NCI-H1105 (cell line): ENCODE data around the gene DAB2IP.

Experiments
- DNase-seq: peaks from one replicate; lab custom pipeline; 2025; lab: John Stamatoyannopoulos, UW

The DAB2IP gene

GRCh38 chr9:121818016-121818661 lies 166.7 kb downstream of the DAB2IP start:
- DNase-seq = no peak

- DNase-seq = no peak
Observed at GRCh38 chr9:121818841-121819427, 167.5 kb downstream of the DAB2IP start.

GRCh38 chr9:121819428-121820231 lies 168.2 kb downstream of the DAB2IP start:
- no peak for DNase-seq

- no peak for DNase-seq
Observed at GRCh38 chr9:121820286-121821005, 169.0 kb downstream of the DAB2IP start.

GRCh38 chr9:121821326-121821725 lies 169.9 kb downstream of the DAB2IP start:
- DNase-seq = no peak

- no peak for DNase-seq
Observed at GRCh38 chr9:121822093-121823085, 171.0 kb downstream of the DAB2IP start.

GRCh38 chr9:121823451-121824169 lies 172.2 kb downstream of the DAB2IP start:
- DNase-seq = no peak

- no peak for DNase-seq
Observed at GRCh38 chr9:121824651-121825030, 173.2 kb downstream of the DAB2IP start.

- DNase-seq = no peak
Observed at GRCh38 chr9:121825031-121825691, 173.7 kb downstream of the DAB2IP start.

- DNase-seq = no peak
Observed at GRCh38 chr9:121826711-121827110, 175.3 kb downstream of the DAB2IP start.

- DNase-seq = no peak
Observed at GRCh38 chr9:121827251-121827967, 176.0 kb downstream of the DAB2IP start.

GRCh38 chr9:121830441-121831140 lies 179.2 kb downstream of the DAB2IP start:
- no peak for DNase-seq

GRCh38 chr9:121831869-121832268 lies 180.4 kb downstream of the DAB2IP start:
- DNase-seq = no peak

GRCh38 chr9:121833061-121833460 lies 181.6 kb downstream of the DAB2IP start:
- DNase-seq = no peak
